DND-41 (cell line): ENCODE results near the gene APELA.

ENCODE experiments used
- EZH2 ChIP-seq: IDR thresholded peaks from 3 replicates; pipeline ENCODE4 v1.6.1; 2012; ENCODE audit warnings: borderline replicate concordance, low read depth, mild to moderate bottlenecking, moderate library complexity, low read length, inconsistent platforms; ENCODE audit not compliant: severe bottlenecking
- TF ChIP-seq, protein P1 (sequence below): IDR thresholded peaks from 2 replicates; pipeline ENCODE4 v1.5.1; 2012; ENCODE audit warnings: borderline replicate concordance, low read length, moderate library complexity, mild to moderate bottlenecking; ENCODE audit not compliant: poor library complexity, severe bottlenecking; ENCODE audit errors: extremely low read depth

DNA sequence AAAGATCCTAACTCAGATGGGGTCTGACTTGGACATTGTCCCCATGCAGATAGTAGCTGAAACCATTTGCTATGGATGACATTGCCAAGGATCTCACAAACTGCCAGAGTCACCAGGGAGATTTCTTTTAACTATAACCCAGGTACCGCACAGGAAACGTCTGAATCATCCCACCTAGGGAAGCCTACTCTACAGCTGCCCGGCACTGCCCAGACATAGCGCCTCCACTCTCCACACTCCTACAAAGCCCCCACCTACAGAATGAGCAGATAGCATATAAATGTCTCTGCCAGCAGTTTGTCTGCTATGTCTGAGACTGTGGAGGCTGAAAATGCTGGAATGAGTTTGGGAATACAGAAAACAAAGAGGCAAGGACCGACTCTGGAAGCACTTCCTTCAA is 68.2 kb downstream of the APELA start:
- TF ChIP-seq, protein P1, sequence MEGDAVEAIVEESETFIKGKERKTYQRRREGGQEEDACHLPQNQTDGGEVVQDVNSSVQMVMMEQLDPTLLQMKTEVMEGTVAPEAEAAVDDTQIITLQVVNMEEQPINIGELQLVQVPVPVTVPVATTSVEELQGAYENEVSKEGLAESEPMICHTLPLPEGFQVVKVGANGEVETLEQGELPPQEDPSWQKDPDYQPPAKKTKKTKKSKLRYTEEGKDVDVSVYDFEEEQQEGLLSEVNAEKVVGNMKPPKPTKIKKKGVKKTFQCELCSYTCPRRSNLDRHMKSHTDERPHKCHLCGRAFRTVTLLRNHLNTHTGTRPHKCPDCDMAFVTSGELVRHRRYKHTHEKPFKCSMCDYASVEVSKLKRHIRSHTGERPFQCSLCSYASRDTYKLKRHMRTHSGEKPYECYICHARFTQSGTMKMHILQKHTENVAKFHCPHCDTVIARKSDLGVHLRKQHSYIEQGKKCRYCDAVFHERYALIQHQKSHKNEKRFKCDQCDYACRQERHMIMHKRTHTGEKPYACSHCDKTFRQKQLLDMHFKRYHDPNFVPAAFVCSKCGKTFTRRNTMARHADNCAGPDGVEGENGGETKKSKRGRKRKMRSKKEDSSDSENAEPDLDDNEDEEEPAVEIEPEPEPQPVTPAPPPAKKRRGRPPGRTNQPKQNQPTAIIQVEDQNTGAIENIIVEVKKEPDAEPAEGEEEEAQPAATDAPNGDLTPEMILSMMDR: no peak
- no peak for TF ChIP-seq EZH2
